GM18502 (cell line): ENCODE measurements around the gene PHF12.

Experiments
- ATAC-seq: cut with Tn5 transposase; IDR thresholded peaks from one replicate; pipeline ENCODE4 v1.9.1; 2021; ENCODE audit warnings: mild to moderate bottlenecking; ENCODE audit not compliant: unreplicated experiment, poor library complexity

Gene PHF12

GRCh38 chr17:28977659-28978355, 26.5 kb upstream of the PHF12 start:
- ATAC-seq: no peak

GRCh38 chr17:28975646-28976045, 24.3 kb upstream of the PHF12 start:
- ATAC-seq: no peak

GRCh38 chr17:28975031-28975430, 23.7 kb upstream of the PHF12 start:
- ATAC-seq: no peak

- ATAC-seq: no peak
These were observed 23.1 kb upstream of the PHF12 start for GRCh38 chr17:28974451-28974850.

- ATAC-seq: no peak
These were observed 22.1 kb upstream of the PHF12 start for GRCh38 chr17:28973425-28973824.

- no peak for ATAC-seq
These were observed 21.1 kb upstream of the PHF12 start for GRCh38 chr17:28972437-28972836.

- no peak for ATAC-seq
These were observed 19.6 kb upstream of the PHF12 start for GRCh38 chr17:28970879-28971278.

- no peak for ATAC-seq
These were observed 18.5 kb upstream of the PHF12 start for GRCh38 chr17:28969706-28970393.

- ATAC-seq: no peak
These were observed 17.6 kb upstream of the PHF12 start for GRCh38 chr17:28968914-28969295.

- ATAC-seq: no peak
These were observed 17.1 kb upstream of the PHF12 start for GRCh38 chr17:28968231-28968913.

- no peak for ATAC-seq
These were observed 16.2 kb upstream of the PHF12 start for GRCh38 chr17:28967221-28968135.

- no peak for ATAC-seq
These were observed 12.5 kb upstream of the PHF12 start for GRCh38 chr17:28963841-28964240.

- no peak for ATAC-seq
These were observed 11.8 kb upstream of the PHF12 start for GRCh38 chr17:28963055-28963611.

GRCh38 chr17:28961391-28961790, 10.1 kb upstream of the PHF12 start:
- no peak for ATAC-seq

- no peak for ATAC-seq
These were observed 9.1 kb upstream of the PHF12 start for GRCh38 chr17:28960256-28961061.

GRCh38 chr17:28959471-28959871, 8.2 kb upstream of the PHF12 start:
- ATAC-seq: no peak

GRCh38 chr17:28958820-28959455, 7.6 kb upstream of the PHF12 start:
- no peak for ATAC-seq

GRCh38 chr17:28957992-28958355, 6.7 kb upstream of the PHF12 start:
- no peak for ATAC-seq
